SU-DHL-6 (cell line): ENCODE results near the gene ZDHHC11B.
"Not testable (repeated sequence)": the region's sequence is repeated elsewhere in the genome, so short reads cannot be mapped to it uniquely, and the experiment has no call there.

Experiments used
- H2AFZ ChIP-seq: fragments of 200-600 bp; sonication (generic); 2 replicates; pipeline ENCODE4 v1.6.1; 2014; ENCODE audit warnings: low read depth, mild to moderate bottlenecking, moderate library complexity, mixed read lengths, antibody characterized with exemption, low read length; ENCODE audit not compliant: severe bottlenecking
- H3F3A ChIP-seq: fragments of 200-600 bp; shearing (Covaris generic); 2 replicates; pipeline ENCODE4 v1.6.0; 2016; ENCODE audit warnings: antibody characterized with exemption, mild to moderate bottlenecking; ENCODE audit not compliant: insufficient read depth
- H3K27ac ChIP-seq: fragments of 200-600 bp; sonication (generic); 2 replicates; pipeline ENCODE4 v1.5.1; 2016; ENCODE audit warnings: low read depth, mild to moderate bottlenecking, low read length, moderate library complexity, mixed read lengths
- H3K27me3 ChIP-seq: fragments of 200-600 bp; sonication (generic), shearing (Covaris generic); 2 replicates; pipeline ENCODE4 v1.6.0; 2014; ENCODE audit warnings: mild to moderate bottlenecking, low read length
- H3K36me3 ChIP-seq: fragments of 200-600 bp; sonication (generic); 2 replicates; pipeline ENCODE4 v1.6.1; 2014; ENCODE audit warnings: mild to moderate bottlenecking, low read length, mixed read lengths
- H3K4me2 ChIP-seq: fragments of 300-600, 200-600 bp; shearing (Covaris generic), sonication (generic); 2 replicates; pipeline ENCODE4 v1.6.0; 2014; ENCODE audit warnings: low read length, low read depth, mild to moderate bottlenecking; ENCODE audit not compliant: poor library complexity, severe bottlenecking
- H3K4me3 ChIP-seq: fragments of 200-600 bp; sonication (generic); 2 replicates; pipeline ENCODE4 v1.5.1; 2014; ENCODE audit warnings: antibody characterized with exemption, low read length, mild to moderate bottlenecking, mixed read lengths; ENCODE audit not compliant: insufficient read depth, poor library complexity, severe bottlenecking
- H3K79me2 ChIP-seq: fragments of 200-600 bp; sonication (generic); 2 replicates; pipeline ENCODE4 v1.6.1; 2014; ENCODE audit warnings: mild to moderate bottlenecking, low read length, moderate library complexity; ENCODE audit not compliant: insufficient read depth
- H3K9ac ChIP-seq: fragments of 200-600 bp; sonication (generic); 2 replicates; pipeline ENCODE4 v1.7.0; 2014; ENCODE audit warnings: mild to moderate bottlenecking, low read length
- H3K9me2 ChIP-seq: fragments of 200-600 bp; sonication (generic); replicated peaks from 2 replicates; pipeline ENCODE4 v1.6.1; 2014; ENCODE audit warnings: low read length; ENCODE audit not compliant: insufficient read depth
- H3K9me3 ChIP-seq: fragments of 200-600 bp; sonication (generic); 2 replicates; pipeline ENCODE4 v1.6.1; 2014; ENCODE audit warnings: low read length, mixed read lengths; ENCODE audit not compliant: insufficient read depth
- H4K20me1 ChIP-seq: fragments of 200-600 bp; sonication (generic); 2 replicates; pipeline ENCODE4 v1.6.1; 2014; ENCODE audit warnings: low read depth, mild to moderate bottlenecking, antibody characterized with exemption, low read length, moderate library complexity, mixed read lengths
- EZH2phosphoT487 ChIP-seq: fragments of 200-600 bp; sonication (generic), shearing (Covaris generic); conservative IDR thresholded peaks from 2 replicates; pipeline ENCODE4 v1.6.1; 2018; ENCODE audit warnings: mild to moderate bottlenecking, antibody characterized with exemption, low read length, moderate library complexity, mixed read lengths
- TF ChIP-seq, protein P1 (sequence below): fragments of 200-600 bp; sonication (generic); IDR thresholded peaks from one replicate; pipeline ENCODE4 v1.5.1; 2017; ENCODE audit warnings: antibody characterized with exemption, mild to moderate bottlenecking, low read length, moderate library complexity; ENCODE audit not compliant: insufficient read depth, poor library complexity, severe bottlenecking

Gene ZDHHC11B

DNA sequence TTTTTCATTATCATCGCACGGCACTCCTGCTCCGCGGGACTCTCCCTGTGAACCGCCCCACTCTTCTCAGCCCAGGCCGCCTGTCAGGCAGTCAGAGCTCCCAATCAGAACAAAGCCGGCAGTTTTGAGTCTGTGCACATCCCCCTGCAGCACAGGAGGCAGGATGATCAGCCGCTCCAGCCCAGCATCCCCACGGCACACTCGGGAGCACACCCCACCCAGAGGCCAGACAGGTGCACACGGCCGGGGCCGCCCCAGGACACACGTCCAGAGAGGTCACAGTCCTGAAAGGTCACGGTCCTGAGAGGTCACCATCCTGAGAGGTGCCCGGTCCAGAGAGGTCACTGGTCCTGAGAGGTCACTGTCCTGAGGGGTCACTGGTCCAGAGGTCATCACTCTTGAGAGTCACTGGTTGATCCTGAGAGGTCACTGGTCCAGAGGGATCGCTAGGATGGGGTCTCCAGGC lies 99.7 kb downstream of the ZDHHC11B start:
- Histone ChIP-seq H2AFZ (no peak overlapping the region), H3K79me2 (no peaks in the 10 kb centered on the region), H3K9me2 (no peaks in the 10 kb centered on the region), H3K4me3 (no peak overlapping the region), H4K20me1 (no peaks in the 10 kb centered on the region), H3K9me3 (no peaks in the 10 kb centered on the region), H3K27ac (no peak overlapping the region), H3K27me3 (no peaks in the 10 kb centered on the region), H3K4me2 (no peak overlapping the region), H3K9ac (no peak overlapping the region), H3K36me3 (no peaks in the 10 kb centered on the region), H3F3A (no peaks in the 10 kb centered on the region)
- TF ChIP-seq, protein P1, sequence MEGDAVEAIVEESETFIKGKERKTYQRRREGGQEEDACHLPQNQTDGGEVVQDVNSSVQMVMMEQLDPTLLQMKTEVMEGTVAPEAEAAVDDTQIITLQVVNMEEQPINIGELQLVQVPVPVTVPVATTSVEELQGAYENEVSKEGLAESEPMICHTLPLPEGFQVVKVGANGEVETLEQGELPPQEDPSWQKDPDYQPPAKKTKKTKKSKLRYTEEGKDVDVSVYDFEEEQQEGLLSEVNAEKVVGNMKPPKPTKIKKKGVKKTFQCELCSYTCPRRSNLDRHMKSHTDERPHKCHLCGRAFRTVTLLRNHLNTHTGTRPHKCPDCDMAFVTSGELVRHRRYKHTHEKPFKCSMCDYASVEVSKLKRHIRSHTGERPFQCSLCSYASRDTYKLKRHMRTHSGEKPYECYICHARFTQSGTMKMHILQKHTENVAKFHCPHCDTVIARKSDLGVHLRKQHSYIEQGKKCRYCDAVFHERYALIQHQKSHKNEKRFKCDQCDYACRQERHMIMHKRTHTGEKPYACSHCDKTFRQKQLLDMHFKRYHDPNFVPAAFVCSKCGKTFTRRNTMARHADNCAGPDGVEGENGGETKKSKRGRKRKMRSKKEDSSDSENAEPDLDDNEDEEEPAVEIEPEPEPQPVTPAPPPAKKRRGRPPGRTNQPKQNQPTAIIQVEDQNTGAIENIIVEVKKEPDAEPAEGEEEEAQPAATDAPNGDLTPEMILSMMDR = no peak
- no peak for TF ChIP-seq EZH2phosphoT487

DNA sequence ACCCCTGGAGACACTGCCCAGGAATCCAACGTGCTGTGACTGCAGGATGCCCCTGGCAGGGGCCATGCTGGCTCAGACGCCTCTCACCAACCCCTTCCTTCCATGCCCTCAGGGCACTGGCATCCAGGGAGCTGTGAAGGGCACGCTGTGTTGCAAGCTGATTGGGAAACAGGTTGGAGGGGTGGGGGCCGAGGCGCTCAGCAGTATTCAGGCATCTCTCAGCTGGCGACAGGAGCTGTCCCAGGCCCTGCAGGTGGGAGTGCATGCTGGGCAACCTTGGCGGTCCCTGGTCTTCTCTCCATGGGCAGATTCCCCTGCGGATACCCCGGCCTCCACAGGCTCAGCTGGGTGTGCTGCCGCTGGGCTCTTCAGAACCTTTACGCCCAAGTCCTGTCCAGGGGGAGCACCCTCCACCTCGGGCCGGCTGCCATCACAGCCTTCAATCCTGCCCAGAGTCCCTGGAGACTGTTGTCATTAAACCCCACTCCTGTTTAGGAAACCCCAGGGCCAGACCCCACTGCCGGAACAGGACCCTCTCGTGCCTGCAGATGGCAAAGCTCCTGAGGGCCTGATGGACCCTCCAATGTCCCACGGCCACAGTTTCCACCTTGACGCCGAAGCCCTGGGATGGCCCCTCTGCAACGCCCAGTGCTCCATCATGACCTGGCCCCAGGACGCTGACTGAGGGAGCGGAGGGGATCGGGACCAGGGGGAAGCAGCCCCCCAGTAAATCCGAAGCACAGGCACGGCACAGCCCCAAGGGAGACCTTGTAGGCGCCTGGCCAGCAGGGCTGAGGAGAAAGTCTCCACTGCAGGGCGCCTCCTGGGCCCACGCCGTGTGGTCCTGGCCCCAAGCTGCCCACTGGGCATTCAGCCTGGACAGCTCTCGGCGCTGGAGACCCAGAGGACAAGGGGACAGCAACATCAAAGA lies 100.7 kb downstream of the ZDHHC11B start:
- TF ChIP-seq, protein P1 = no peak
- no peak for TF ChIP-seq EZH2phosphoT487
- Histone ChIP-seq H3K9ac (no peak overlapping the region), H3K27me3 (no peaks in the 10 kb centered on the region), H2AFZ (no peak overlapping the region), H3K4me2 (no peak overlapping the region), H3K36me3 (no peaks in the 10 kb centered on the region), H3K9me3 (no peaks in the 10 kb centered on the region), H3F3A (no peaks in the 10 kb centered on the region), H3K79me2 (no peaks in the 10 kb centered on the region), H3K4me3 (no peak overlapping the region), H4K20me1 (no peaks in the 10 kb centered on the region), H3K9me2 (no peaks in the 10 kb centered on the region), H3K27ac (no peak overlapping the region)

DNA sequence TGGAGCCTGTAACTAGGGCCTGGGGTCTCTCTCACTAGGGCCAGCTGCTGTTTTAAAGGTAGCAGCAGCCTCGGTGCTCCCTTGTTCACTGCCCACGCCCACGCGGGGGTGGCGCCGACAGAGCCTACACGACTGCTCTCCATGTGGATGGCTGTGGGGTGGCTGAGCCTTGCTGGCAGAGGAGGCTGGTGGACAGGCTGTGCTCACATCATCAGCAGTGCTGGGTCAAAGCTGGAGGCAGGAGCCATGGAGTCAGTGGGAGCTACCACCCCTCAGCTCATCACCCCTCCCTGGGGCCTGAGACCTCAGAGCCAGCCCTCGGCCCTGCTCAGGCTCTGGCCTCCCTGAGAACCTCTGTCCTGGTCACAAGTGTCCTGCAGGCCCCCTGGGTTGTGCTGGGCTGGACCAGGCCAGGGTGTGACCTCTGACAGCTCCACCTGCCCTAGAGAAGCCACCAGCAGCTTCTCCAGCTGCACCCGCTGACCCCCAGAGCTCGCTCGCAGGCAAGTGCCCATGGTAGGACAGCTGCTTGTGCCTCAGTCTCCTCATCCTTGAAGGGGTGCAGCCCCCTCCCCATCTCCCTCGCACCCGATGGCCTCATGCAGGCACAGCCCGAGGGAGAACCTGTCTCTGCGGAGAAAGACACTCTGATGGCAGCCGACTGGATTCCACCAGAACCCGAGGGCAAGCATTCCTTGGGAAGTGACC lies 101.7 kb downstream of the ZDHHC11B start:
- not testable (repeated sequence) for H3K9ac ChIP-seq, H3K27ac ChIP-seq, H3K9me2 ChIP-seq, H3F3A ChIP-seq, H3K27me3 ChIP-seq, H3K4me2 ChIP-seq, H4K20me1 ChIP-seq, H3K4me3 ChIP-seq, H3K79me2 ChIP-seq, H3K36me3 ChIP-seq, H2AFZ ChIP-seq, H3K9me3 ChIP-seq

DNA sequence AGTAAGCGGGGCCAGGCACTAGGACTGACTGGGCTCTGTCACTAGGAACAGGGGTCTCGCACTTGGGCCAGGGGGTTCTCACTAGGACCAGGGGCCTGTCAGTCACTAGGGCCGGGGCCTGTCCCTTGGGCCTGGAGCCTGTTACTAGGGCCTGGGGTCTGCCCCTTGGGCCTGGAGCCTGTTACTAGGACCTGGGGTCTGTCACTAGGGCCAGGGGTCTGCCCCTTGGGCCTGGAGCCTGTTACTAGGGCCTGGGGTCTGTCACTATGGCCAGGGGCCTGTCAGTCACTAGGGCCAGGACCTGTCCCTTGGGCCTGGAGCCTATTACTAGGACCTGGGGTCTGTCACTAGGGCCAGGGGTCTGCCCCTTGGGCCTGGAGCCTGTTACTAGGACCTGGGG lies 102.3 kb downstream of the ZDHHC11B start:
- H3K4me2 ChIP-seq, H3K27me3 ChIP-seq, H3K79me2 ChIP-seq, H3K4me3 ChIP-seq, H3K9me2 ChIP-seq, H3K36me3 ChIP-seq, H3K9ac ChIP-seq, H2AFZ ChIP-seq, H3F3A ChIP-seq, H3K9me3 ChIP-seq, H3K27ac ChIP-seq, H4K20me1 ChIP-seq: not testable (repeated sequence)

DNA sequence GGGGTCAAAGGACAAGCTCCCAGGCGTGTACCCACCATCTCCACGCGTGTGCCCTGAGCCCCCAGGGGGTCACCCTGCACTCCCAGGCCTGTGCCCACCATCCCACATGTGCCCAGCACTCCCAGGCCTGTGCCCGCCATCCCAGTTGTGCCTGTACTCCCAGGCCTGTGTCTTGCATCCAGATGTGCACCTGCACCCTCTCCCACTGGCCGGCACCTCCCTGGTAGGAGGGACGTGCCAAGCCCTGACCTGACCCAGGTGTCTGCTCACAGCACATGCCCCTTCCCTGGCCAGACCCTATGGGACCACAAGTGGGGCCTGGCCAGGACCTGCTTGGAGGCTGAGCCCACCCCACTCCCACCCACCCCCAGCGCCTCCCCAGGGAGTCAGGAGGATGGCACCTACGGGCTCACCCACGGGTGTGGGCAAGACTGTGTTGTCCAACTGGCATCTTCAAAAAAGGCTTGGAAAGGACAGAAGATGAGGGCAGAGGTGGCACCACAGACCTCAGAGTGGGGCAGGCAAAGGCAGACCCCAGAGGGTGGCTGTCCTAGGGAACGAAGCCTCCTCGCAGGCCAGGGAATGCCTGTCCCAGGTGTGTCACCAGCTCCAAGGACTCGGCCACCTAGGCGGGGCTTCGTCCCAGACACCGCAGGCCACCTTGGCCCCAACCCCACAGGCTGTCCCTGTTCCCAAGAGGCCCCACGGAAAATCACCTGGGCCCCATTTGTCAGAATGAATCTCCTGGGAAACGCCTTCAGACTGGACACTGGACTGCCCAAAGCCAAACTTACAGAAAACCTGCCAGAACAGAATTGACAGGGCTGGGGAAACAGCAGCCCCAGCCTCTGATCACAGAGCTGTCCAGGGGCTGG lies 103.0 kb downstream of the ZDHHC11B start:
- not testable (repeated sequence) for H2AFZ ChIP-seq, H3K4me2 ChIP-seq, H3K4me3 ChIP-seq, H3K36me3 ChIP-seq, H4K20me1 ChIP-seq, H3K27me3 ChIP-seq, H3K79me2 ChIP-seq, H3K9ac ChIP-seq, H3F3A ChIP-seq, H3K9me2 ChIP-seq, H3K9me3 ChIP-seq, H3K27ac ChIP-seq

DNA sequence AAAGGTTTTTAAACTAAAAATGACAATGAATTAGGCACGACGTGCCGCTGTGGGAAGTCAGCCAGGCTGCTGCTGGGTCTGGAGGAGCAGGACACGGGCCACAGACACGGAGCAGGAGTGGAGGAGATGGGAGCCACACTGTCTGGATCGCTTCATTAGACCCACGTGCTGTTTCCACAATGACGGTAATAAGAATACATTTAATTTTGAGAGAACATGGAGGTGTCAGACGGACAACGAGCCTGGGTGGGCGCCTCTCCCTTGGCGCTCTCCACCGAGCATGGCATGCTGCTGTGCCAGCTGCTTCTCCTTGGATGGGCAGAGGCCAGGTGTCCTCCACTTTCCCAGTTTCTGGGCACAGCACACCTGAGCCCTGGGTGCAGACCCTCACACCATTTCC lies 103.7 kb downstream of the ZDHHC11B start:
- not testable (repeated sequence) for H3K36me3 ChIP-seq, H2AFZ ChIP-seq

More for the DNA sequence above, 103.7 kb downstream of the ZDHHC11B start:
- not testable (repeated sequence) for H3K9me2 ChIP-seq, H3K4me3 ChIP-seq, H3K9me3 ChIP-seq, H3K27me3 ChIP-seq, H3K79me2 ChIP-seq, H3K9ac ChIP-seq, H3K4me2 ChIP-seq, H3K27ac ChIP-seq, H3F3A ChIP-seq, H4K20me1 ChIP-seq
